ENCODE data around the gene THSD7A.

THSD7A gene

GRCh38 chr7:11420049-11420448 lies 411.9 kb downstream of the THSD7A start:
- TF ChIP-seq, protein P1, sequence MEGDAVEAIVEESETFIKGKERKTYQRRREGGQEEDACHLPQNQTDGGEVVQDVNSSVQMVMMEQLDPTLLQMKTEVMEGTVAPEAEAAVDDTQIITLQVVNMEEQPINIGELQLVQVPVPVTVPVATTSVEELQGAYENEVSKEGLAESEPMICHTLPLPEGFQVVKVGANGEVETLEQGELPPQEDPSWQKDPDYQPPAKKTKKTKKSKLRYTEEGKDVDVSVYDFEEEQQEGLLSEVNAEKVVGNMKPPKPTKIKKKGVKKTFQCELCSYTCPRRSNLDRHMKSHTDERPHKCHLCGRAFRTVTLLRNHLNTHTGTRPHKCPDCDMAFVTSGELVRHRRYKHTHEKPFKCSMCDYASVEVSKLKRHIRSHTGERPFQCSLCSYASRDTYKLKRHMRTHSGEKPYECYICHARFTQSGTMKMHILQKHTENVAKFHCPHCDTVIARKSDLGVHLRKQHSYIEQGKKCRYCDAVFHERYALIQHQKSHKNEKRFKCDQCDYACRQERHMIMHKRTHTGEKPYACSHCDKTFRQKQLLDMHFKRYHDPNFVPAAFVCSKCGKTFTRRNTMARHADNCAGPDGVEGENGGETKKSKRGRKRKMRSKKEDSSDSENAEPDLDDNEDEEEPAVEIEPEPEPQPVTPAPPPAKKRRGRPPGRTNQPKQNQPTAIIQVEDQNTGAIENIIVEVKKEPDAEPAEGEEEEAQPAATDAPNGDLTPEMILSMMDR (conservative IDR thresholded peaks at IDR 0.05), result no peak
- TF ChIP-seq ZFX (IDR thresholded peaks at IDR 0.05), result no peak

DNA sequence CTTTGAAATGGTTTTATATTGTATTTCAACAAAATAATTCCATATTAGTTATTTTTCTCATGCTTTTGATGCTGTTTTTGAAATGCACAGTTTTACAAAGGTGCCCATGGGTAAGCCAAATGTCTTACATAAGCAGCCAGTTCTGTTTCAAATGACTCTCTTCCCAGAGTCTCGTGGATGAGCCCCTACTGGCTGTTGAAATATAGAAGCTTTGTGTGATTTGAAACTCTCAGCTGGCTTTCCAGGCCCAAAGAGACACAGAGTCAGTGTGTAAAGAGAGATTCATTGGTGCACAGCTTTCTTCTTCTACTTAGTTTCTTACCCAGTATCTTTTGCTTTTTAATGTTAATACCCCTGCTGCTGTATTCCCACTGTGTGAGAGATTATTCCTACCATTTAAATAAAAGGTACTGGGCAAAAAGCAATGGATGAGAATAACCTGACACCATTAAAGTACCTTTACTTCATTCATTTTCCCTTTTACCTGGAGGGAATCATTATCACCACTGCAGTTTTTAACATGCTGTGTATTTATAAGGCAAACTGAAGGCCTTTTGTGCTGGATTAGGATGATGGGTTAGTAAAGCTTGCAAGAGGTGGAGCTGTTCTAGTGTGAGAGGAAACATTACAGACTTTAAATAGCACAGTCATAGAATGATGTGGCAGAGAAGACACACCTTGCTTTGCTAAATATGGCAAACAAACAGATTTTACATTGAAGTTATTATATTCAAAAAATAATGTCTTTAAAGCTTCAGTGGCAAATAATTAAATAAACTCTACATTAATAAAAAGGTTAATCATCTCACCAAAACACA lies 415.1 kb downstream of the THSD7A start:
- H3K27ac ChIP-seq, result no peak overlapping the region
- TF ChIP-seq ZFX (IDR thresholded peaks at IDR 0.05), result no peak
- TF ChIP-seq, protein P1 (conservative IDR thresholded peaks at IDR 0.05), result no peak

More at GRCh38 chr7:11420049-11420448, 411.9 kb downstream of the THSD7A start:
- H3K27ac ChIP-seq, result no peak overlapping the region

- no peak overlapping the region for H3K27ac ChIP-seq
- TF ChIP-seq ZFX (IDR thresholded peaks at IDR 0.05), result no peak
- TF ChIP-seq, protein P1 (conservative IDR thresholded peaks at IDR 0.05), result no peak
These were observed 416.9 kb downstream of the THSD7A start for GRCh38 chr7:11415101-11415500.

GRCh38 chr7:11413901-11414300 lies 418.1 kb downstream of the THSD7A start:
- TF ChIP-seq, protein P1 (conservative IDR thresholded peaks at IDR 0.05), result no peak
- H3K27ac ChIP-seq, result no peak overlapping the region

GRCh38 chr7:11412036-11412435 lies 420.0 kb downstream of the THSD7A start:
- no peak overlapping the region for H3K27ac ChIP-seq
- TF ChIP-seq, protein P1 (conservative IDR thresholded peaks at IDR 0.05), result no peak
- TF ChIP-seq ZFX (IDR thresholded peaks at IDR 0.05), result no peak

- H3K27ac ChIP-seq, result no peak overlapping the region
These were observed 421.0 kb downstream of the THSD7A start for GRCh38 chr7:11410656-11411644.

More at GRCh38 chr7:11410656-11411644, 421.0 kb downstream of the THSD7A start:
- TF ChIP-seq ZFX (IDR thresholded peaks at IDR 0.05), result no peak
- TF ChIP-seq, protein P1 (conservative IDR thresholded peaks at IDR 0.05), result no peak

Measured in C4-2B (cell line).